D341Med (cell line): ENCODE results near the gene MT1F.
A peak's percentile ranks its signal among the peaks of the same experiment; 100 is the strongest.
"Not testable (repeated sequence)": the region's sequence is repeated elsewhere in the genome, so short reads cannot be mapped to it uniquely, and the experiment has no call there.

Experiments
- DNase-seq: peaks from one replicate; pipeline ENCODE4 v3.0.0; 2012; ENCODE audit warnings: low spot score

MT1F gene

GRCh38 chr16:56672761-56673536 is 15.2 kb downstream of the MT1F start:
- no peak for DNase-seq

- DNase-seq: no peak
Observed at GRCh38 chr16:56673921-56674320, 16.2 kb downstream of the MT1F start.

- DNase-seq: not testable (repeated sequence)
Observed at GRCh38 chr16:56674570-56674969, 16.8 kb downstream of the MT1F start.

GRCh38 chr16:56675685-56676210 is 18.0 kb downstream of the MT1F start:
- DNase-seq: no peak

- no peak for DNase-seq
Observed at GRCh38 chr16:56677474-56677873, 19.7 kb downstream of the MT1F start.

GRCh38 chr16:56679078-56679730 is 21.4 kb downstream of the MT1F start:
- no peak for DNase-seq

- DNase-seq: no peak
Observed at GRCh38 chr16:56679818-56680217, 22.1 kb downstream of the MT1F start.

GRCh38 chr16:56681939-56682702 is 24.4 kb downstream of the MT1F start, which contains the start of gene MT1X:
Gene MT1X, plus strand, starts transcription at chr16:56682470. Its CDS starts 71 bp downstream, at chr16:56682541.
- peak; percentile 89 for DNase-seq

GRCh38 chr16:56682703-56683397 is 25.1 kb downstream of the MT1F start:
- no peak for DNase-seq

GRCh38 chr16:56683424-56684172 is 25.8 kb downstream of the MT1F start:
- DNase-seq: no peak

GRCh38 chr16:56684256-56684925 is 26.6 kb downstream of the MT1F start:
- no peak for DNase-seq

- no peak for DNase-seq
Observed at GRCh38 chr16:56684926-56685590, 27.3 kb downstream of the MT1F start.

GRCh38 chr16:56686758-56687157 is 29.0 kb downstream of the MT1F start:
- no peak for DNase-seq

- DNase-seq: no peak
Observed at GRCh38 chr16:56688762-56689161, 31.0 kb downstream of the MT1F start.

GRCh38 chr16:56689171-56689570 is 31.4 kb downstream of the MT1F start:
- no peak for DNase-seq

GRCh38 chr16:56690420-56691122 is 32.8 kb downstream of the MT1F start:
- no peak for DNase-seq

GRCh38 chr16:56691885-56692284 is 34.1 kb downstream of the MT1F start:
- no peak for DNase-seq

- no peak for DNase-seq
Observed at GRCh38 chr16:56695246-56695645, 37.5 kb downstream of the MT1F start.

- DNase-seq: no peak
Observed at GRCh38 chr16:56697456-56698155, 39.8 kb downstream of the MT1F start.
